SHP77 (cell line): ENCODE measurements around the gene RNASEH2B.

Experiments used
- DNase-seq, 2 experiments: peaks; one replicate each; lab custom pipeline; 2025; lab: John Stamatoyannopoulos, UW

Gene RNASEH2B

DNA sequence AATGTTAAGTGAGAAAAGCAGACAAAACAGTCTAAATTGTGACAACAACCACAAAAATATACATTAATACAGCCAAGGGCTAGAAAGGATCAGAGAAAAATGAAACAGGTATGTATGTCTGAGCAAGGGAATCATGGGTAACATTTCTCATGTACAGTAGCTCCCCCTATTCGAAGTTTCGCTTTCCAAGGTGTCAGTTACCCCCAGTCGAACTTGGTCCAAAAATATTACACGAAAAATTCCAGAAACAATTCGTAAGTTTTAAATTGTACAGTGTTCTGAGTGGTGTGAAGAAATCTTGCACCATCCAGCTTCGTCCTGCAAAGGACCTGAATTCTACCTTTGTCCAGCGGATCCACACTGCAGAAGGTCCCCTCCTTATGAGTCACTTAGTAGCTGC is 1.8 kb upstream of the RNASEH2B start:
- no peak for DNase-seq

GRCh38 chr13:50908371-50908770 is 1.2 kb upstream of the RNASEH2B start:
- DNase-seq: no peak

DNA sequence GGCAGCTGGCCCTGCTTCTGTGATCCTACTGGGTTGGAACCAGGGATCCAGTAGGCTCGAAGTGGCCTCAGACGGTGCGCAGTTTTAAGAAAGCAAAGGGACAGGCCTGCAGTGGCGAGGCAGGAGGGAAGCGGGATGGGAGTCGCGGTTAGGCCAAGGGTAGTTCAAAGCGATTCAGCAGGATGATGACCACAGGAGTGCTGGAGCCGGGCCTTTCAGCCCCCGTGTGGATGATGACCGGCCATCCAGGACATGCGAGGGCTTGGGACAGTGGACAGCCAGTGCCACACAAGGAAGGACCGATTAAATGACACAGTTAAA is 854 bp downstream of the RNASEH2B start:
- DNase-seq: peak; percentile 31

- DNase-seq: peak in 1 of 2 experiments; percentile 13
These were observed 1.6 kb downstream of the RNASEH2B start for GRCh38 chr13:50911081-50911631.

- peak; percentile 82 to 86 for DNase-seq
These were observed 2.6 kb downstream of the RNASEH2B start for GRCh38 chr13:50911937-50912795.

- DNase-seq: no peak
These were observed 3.3 kb downstream of the RNASEH2B start for GRCh38 chr13:50912851-50913250.

DNA sequence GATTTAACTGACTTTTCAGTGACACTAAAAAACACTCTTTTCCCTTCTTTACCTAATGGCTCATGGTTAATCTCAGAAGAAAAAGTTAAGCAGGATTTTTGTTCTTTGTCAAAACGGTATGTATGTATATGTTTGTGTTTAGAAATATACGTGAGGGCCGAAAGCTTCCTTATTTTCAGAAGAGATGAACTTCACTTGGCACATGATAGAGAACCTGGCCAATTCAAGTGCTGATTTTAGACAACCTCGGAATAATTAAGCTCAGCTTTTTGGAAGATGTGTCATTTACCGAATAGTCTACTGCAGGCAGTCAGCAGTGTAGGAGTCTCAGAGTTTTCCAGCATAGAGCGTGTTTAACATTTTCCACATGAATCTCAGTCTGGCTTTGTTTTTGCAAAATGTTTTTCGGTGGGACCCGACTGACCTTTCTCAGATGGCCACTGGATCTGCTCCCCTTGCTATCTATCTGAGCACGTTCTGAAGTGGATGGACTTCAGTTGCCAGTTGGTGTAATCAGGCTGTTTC is 4.6 kb downstream of the RNASEH2B start:
- DNase-seq: no peak

GRCh38 chr13:50914848-50915247 is 5.3 kb downstream of the RNASEH2B start:
- no peak for DNase-seq

DNA sequence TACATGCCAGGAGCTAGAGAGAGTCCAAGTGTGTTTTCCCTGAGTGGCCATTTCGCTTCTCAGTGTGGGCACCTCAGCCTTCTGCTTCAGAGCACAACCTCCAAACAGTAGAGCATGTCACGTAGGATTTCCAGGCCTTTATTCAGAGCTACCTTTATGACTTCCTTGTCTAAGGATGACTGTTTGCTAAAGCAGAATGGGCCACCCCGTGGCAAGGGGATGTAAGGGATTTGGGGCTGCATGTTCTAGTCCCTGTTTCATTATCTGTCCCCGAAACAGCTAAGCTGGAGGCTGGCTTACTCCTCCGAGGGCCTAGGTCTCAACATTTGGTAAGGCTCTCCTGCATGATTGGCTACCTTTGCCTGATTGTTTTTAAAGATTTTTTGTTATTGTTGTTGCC is 6.0 kb downstream of the RNASEH2B start:
- no peak for DNase-seq

DNA sequence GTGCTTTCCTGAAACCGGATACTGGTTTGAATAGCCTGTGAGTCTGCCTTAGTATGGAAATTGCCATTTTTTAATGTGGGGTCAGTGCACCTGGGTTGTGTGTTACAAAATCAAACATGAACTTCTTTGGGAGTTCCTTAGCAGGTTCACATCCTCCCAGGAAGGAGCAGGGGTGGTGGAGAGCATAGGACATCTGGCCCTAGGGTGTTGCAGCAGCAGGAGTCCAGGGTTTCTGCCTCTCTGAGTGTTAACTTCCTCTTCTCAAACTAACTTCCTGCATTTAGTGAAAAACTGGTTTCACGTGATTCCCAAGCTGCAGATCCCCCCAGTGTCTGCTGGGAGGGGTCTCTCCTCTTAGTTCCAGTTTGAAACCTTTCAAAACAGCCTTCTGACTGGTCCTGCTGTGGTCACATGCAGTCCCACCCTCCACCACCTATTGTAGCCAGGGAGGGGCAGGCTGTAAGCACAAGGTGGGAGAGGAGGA is 7.2 kb downstream of the RNASEH2B start:
- no peak for DNase-seq

GRCh38 chr13:50917572-50917971 is 8.0 kb downstream of the RNASEH2B start:
- DNase-seq: no peak

- DNase-seq: no peak
These were observed 9.0 kb downstream of the RNASEH2B start for GRCh38 chr13:50918567-50918966.

DNA sequence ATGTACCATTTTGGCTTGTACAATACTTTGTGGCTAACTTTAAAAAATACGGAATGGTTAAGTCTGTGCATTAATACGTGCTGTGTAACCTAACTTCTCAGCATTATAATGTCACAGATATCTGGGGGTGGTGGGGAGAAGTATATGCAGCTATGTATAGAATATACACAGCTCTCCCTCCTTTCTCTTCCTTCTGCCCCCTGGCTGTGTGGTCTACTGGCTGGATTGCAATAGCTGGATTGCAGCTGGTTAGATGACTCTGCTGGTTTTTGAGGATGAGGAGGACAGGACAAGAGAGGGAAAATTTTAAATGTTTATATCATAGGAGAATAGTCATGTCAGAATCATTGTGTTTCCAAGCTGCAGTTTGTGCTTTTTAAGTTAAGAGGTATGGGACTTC is 9.7 kb downstream of the RNASEH2B start:
- no peak for DNase-seq

DNA sequence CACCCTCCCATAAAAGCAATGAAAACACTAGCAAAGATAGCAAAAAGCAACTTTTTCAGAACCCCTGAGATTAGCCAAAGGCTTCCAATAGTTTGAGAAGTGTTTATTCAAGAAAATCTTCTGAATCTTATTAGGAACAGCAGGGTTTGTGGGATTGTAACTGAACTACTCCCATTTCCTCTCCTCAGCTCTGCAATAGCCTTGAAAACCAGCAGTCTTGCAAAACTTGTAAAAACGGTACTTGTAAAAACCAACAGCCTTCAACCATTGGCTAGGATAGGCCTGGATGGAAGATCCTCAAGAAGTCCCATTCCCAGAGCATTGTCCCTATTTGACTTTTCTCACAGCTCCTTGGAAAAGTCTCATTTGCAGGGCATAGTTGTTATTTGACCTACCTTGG is 12.1 kb downstream of the RNASEH2B start:
- no peak for DNase-seq

- DNase-seq: no peak
These were observed 13.7 kb downstream of the RNASEH2B start for GRCh38 chr13:50923272-50923671.

- DNase-seq: no peak
These were observed 14.4 kb downstream of the RNASEH2B start for GRCh38 chr13:50924025-50924424.

DNA sequence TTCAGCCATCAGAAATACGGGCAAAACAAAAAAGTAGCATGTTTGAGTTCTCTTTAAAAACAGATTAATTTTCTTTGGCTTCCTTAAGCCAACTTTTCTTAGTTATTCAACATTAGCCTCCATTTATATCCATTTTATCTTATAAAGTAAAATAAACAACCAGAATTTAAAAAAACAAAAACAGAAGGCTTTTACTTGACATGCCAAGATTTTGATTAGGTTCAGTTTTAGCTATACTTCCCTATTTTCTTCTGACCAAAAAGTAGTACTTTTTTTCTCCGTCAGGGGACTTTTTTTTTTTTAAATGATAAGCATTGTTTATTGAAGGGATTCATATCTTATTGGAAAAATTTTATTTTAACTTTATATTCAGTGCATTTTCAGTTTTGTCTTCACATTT is 18.1 kb downstream of the RNASEH2B start:
- DNase-seq: no peak

DNA sequence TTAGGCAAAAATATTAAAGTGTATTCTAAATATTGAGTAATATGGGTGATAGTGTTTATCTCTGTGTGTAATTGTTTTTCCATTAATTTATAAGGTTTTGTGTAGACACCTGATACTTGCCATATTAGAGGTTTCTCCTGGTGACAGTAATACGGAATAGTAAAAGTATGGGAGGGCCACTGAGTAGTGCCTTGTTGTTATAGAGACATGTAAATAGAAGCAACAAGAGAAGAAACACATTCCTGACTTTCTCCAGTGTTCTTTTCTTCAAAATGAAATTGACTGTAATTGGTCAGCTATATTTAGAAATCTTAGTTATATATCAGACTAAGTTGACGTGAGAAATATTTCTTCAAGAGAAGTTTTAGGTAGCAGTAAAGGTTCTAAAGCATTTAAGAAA is 18.5 kb downstream of the RNASEH2B start:
- DNase-seq: no peak

- DNase-seq: no peak
These were observed 19.3 kb downstream of the RNASEH2B start for GRCh38 chr13:50928659-50929462.

- no peak for DNase-seq
These were observed 22.5 kb downstream of the RNASEH2B start for GRCh38 chr13:50932091-50932490.

- DNase-seq: no peak
These were observed 25.3 kb downstream of the RNASEH2B start for GRCh38 chr13:50934735-50935435.

GRCh38 chr13:50936679-50937078 is 27.1 kb downstream of the RNASEH2B start:
- no peak for DNase-seq
